ENCODE data around the gene FASTKD1. TPM values are rescaled to one million over a fixed set of nuclear protein-coding genes. Genes with fewer than 3 reads are reported as not detected.
A peak's percentile ranks its signal among the peaks of the same experiment; 100 is the strongest.
"Not testable (repeated sequence)": the region's sequence is repeated elsewhere in the genome, so short reads cannot be mapped to it uniquely, and the experiment has no call there.

The FASTKD1 gene
- total RNA-seq, result 10 to 100 TPM; 25.8 to 31.8 TPM
- polyA plus RNA-seq, result 10 to 100 TPM; 12.4 to 17.4 TPM

DNA sequence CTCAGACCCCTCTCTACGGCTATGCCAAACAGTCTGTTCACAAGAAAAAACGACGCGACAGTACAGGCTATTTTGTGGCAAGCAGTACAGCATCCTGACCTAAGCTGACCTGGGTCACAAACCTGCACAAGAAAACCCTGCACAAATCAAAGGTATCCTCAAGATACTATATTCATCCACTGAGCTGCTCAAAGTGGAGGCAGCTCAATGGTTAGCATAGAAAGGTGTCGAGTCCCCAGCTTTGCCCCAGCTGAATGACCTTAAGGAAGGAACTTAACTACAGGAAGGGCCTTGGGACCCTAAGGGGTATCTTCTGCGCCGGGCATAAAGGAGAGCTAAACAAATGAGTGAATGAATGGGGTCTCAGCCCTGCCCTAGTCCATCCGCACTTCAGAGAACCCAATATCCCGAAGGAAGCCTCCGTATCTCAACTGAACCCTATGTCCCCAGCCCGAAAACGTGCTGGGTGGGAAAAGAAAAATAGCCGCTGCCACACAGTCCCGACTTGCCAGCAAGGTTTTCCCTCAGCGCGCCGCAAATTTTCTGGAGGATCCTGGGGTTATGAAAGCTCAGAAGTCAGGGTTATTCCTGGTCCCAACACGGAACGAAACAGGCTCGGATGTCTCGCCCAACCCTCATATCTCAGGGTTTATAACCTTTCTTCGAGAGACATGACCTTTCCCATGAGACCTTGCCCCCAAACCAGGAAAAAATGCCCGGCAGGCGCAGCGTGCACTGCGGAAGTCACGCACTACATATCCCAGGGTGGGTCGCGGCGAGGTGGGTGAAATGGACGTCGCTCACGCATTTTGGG, at the start of gene FASTKD1:
TSS of gene FASTKD1 (minus strand) at position 706 of the 814 bp plus-strand sequence. CDS start 1,836 bp downstream, outside the sequence.
- peak; percentile 78 to 90 (median 82) for DNase-seq
- peaks cover 12% of the 10 kb centered on the region for H3K4me1 ChIP-seq (ENCODE audit: insufficient read depth, low read length)
- Mint-ChIP-seq H3K4me1 (peaks cover 14 to 32% (median 25%) of the 10 kb centered on the region in 4 donors), H3K27ac (peak within 1 kb of the TSS; percentile 87 to 98 (median 95)), H3K9me3 (no peaks in the 10 kb centered on the region), H3K27me3 (peaks cover 2 to 3% of the 10 kb centered on the region in 2 donors), H3K36me3 (peaks cover 0 to 11% of the 10 kb centered on the region in 2 donors), H3K4me3 (peak within 1 kb of the TSS; percentile 95 to 99 (median 97))
- peak within 1 kb of the TSS; percentile 38 to 80 for H3K4me3 ChIP-seq (ENCODE audit: low read length in 2 of 2)
- H3K27ac ChIP-seq (ENCODE audit: low read depth, low read length), result peak within 1 kb of the TSS; percentile 82
- no peaks in the 10 kb centered on the region for H3K36me3 ChIP-seq (ENCODE audit: insufficient read depth, low read length)
- no peaks in the 10 kb centered on the region for H3K27me3 ChIP-seq (ENCODE audit: insufficient read depth, low read length)
- ChIA-PET POLR2A (ENCODE audit: partially characterized antibody) (interaction anchor here (0.6 to 4.0 kb wide), 8 partner anchors 8 to 225 kb away, joined by 3 to 41 read pairs (median 4); partner anchors contain the start of genes BBS5, PPIG and SSB), CTCF (ENCODE audit: partially characterized antibody) (interaction anchor here (0.9 to 1.9 kb wide), 5 partner anchors 9 to 251 kb away, joined by 3 to 10 read pairs (median 5); partner anchors contain the start of genes METTL5 and PPIG)
- intact Hi-C loops (cut with micrococcal nuclease), result loop anchor here (1.0 to 5.0 kb wide), 6 partner anchors 11 to 254 kb away; partner anchors contain the start of genes BBS5, CFAP210, PHOSPHO2 and PPIG
- H3K9me3 ChIP-seq (ENCODE audit: control insufficient read depth in 1 of 2, low read length in 2 of 2), result no peaks in the 10 kb centered on the region

DNA sequence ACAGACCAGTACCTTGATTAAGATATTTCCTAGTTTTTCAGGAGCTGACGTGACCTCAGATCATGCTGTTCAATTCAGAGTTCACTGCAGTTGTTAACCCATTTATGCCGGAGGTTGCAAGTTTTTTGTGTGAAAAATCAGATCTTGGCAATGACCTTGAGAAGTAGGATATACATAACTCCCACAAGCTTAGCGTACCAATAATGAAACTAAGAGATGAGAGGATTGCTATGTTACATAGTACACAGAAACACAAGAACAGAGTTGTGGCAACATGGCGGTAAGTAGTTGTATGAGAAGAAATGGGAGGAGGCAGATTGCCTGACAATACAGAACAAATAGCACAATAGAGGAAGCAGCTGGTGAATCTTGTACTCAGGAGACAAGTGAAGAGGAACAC, 49.6 kb upstream of the FASTKD1 start:
- intact Hi-C loops (cut with micrococcal nuclease), result no loop called here
- H3K36me3 ChIP-seq (ENCODE audit: insufficient read depth, low read length), result peaks cover 23% of the 10 kb centered on the region
- H3K27ac ChIP-seq (ENCODE audit: low read depth, low read length), result no peak overlapping the region
- H3K27ac Mint-ChIP-seq, result no peak overlapping the region
- peaks cover 6 to 32% (median 21%) of the 10 kb centered on the region in 4 donors for H3K4me1 Mint-ChIP-seq
- DNase-seq, result no peak
- ChIA-PET POLR2A (ENCODE audit: partially characterized antibody) (no interaction called here), CTCF (ENCODE audit: partially characterized antibody) (no interaction called here)
- no peaks in the 10 kb centered on the region for H3K27me3 Mint-ChIP-seq
- no peaks in the 10 kb centered on the region for H3K9me3 Mint-ChIP-seq
- H3K4me3 ChIP-seq (ENCODE audit: low read length in 2 of 2), result no peak overlapping the region
- H3K9me3 ChIP-seq (ENCODE audit: control insufficient read depth in 1 of 2, low read length in 2 of 2), result no peaks in the 10 kb centered on the region
- H3K4me1 ChIP-seq (ENCODE audit: insufficient read depth, low read length), result no peaks in the 10 kb centered on the region
- H3K4me3 Mint-ChIP-seq, result no peak overlapping the region
- H3K27me3 ChIP-seq (ENCODE audit: insufficient read depth, low read length), result no peaks in the 10 kb centered on the region
- H3K36me3 Mint-ChIP-seq, result peaks cover 47 to 70% of the 10 kb centered on the region in 2 donors

DNA sequence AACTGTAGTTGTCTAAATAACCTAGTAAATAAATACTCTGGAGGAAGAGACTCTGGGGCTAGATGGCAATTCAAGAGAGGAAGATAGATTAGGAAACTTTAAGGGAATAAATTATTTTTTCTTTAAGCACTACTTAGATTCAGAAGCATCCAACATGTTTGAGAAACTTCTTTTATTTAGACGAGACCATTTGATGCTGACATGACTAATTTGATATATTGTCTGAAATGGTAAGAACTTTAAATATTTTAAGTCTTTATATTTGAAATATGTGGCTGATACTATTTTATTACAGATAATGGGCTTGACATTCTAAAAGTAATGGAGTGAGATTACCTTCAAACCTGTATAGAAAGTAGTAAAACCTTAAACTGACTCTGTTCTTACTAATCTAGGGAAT, 46.8 kb upstream of the FASTKD1 start:
- no peak overlapping the region for H3K4me3 ChIP-seq (ENCODE audit: low read length in 2 of 2)
- Mint-ChIP-seq H3K27me3 (no peaks in the 10 kb centered on the region), H3K9me3 (peaks cover 0 to 3% (median 0%) of the 10 kb centered on the region in 8 donors), H3K36me3 (peaks cover 68 to 76% of the 10 kb centered on the region in 2 donors), H3K27ac (peak overlapping the region in 1 of 7 donors; percentile 3), H3K4me1 (peaks cover 10 to 41% (median 34%) of the 10 kb centered on the region in 4 donors), H3K4me3 (no peak overlapping the region)
- H3K36me3 ChIP-seq (ENCODE audit: insufficient read depth, low read length), result peaks cover 25% of the 10 kb centered on the region
- POLR2A ChIA-PET (ENCODE audit: partially characterized antibody), result no interaction called here
- DNase-seq, result no peak
- CTCF ChIA-PET (ENCODE audit: partially characterized antibody), result no interaction called here
- intact Hi-C loops (cut with micrococcal nuclease), result no loop called here
- H3K27ac ChIP-seq (ENCODE audit: low read depth, low read length), result no peak overlapping the region
- H3K4me1 ChIP-seq (ENCODE audit: insufficient read depth, low read length), result no peaks in the 10 kb centered on the region
- no peaks in the 10 kb centered on the region for H3K9me3 ChIP-seq (ENCODE audit: control insufficient read depth in 1 of 2, low read length in 2 of 2)
- no peaks in the 10 kb centered on the region for H3K27me3 ChIP-seq (ENCODE audit: insufficient read depth, low read length)

DNA sequence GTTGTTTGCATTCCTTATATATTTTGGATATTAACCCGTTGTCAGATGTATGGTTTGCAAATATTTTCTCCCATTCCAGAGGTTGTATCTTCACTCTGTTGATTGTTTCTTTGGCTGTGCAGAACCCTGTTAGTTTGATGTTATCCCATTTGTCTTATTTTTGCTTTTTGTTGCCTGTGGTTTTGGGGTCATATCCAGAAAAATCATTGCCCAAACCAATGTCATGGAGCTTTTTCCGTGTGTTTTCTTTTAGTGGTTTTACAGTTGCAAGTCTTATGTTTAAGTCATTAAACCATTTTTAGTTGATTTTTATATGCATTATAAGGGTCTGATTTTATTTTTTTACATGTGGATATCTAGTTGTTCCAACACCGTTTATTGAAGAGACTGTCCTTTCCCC, 46.3 kb upstream of the FASTKD1 start:
- POLR2A ChIA-PET (ENCODE audit: partially characterized antibody), result no interaction called here
- DNase-seq, result no peak
- Mint-ChIP-seq H3K36me3 (peaks cover 68 to 77% of the 10 kb centered on the region in 2 donors), H3K4me1 (peaks cover 10 to 41% (median 34%) of the 10 kb centered on the region in 4 donors), H3K27me3 (no peaks in the 10 kb centered on the region), H3K9me3 (peaks cover 0 to 3% (median 0%) of the 10 kb centered on the region in 8 donors), H3K4me3 (no peak overlapping the region), H3K27ac (no peak overlapping the region)
- no peaks in the 10 kb centered on the region for H3K4me1 ChIP-seq (ENCODE audit: insufficient read depth, low read length)
- no peaks in the 10 kb centered on the region for H3K27me3 ChIP-seq (ENCODE audit: insufficient read depth, low read length)
- CTCF ChIA-PET (ENCODE audit: partially characterized antibody), result no interaction called here
- no peaks in the 10 kb centered on the region for H3K9me3 ChIP-seq (ENCODE audit: control insufficient read depth in 1 of 2, low read length in 2 of 2)
- no peak overlapping the region for H3K4me3 ChIP-seq (ENCODE audit: low read length in 2 of 2)
- intact Hi-C loops (cut with micrococcal nuclease), result no loop called here
- peaks cover 31% of the 10 kb centered on the region for H3K36me3 ChIP-seq (ENCODE audit: insufficient read depth, low read length)
- H3K27ac ChIP-seq (ENCODE audit: low read depth, low read length), result no peak overlapping the region

GRCh38 chr2:169615982-169616381, 42.3 kb upstream of the FASTKD1 start:
- H3K4me3 ChIP-seq (ENCODE audit: low read length in 2 of 2); H3K27me3 Mint-ChIP-seq; DNase-seq; H3K9me3 ChIP-seq (ENCODE audit: control insufficient read depth in 1 of 2, low read length in 2 of 2); H3K4me1 ChIP-seq (ENCODE audit: insufficient read depth, low read length); H3K27ac ChIP-seq (ENCODE audit: low read depth, low read length); H3K4me3 Mint-ChIP-seq; POLR2A ChIA-PET (ENCODE audit: partially characterized antibody); intact Hi-C loops (cut with micrococcal nuclease); CTCF ChIA-PET (ENCODE audit: partially characterized antibody); H3K9me3 Mint-ChIP-seq; H3K27me3 ChIP-seq (ENCODE audit: insufficient read depth, low read length): not testable (repeated sequence)
- Mint-ChIP-seq H3K27ac (peak overlapping the region in 1 of 7 donors; percentile 19), H3K36me3 (peaks cover 84 to 85% of the 10 kb centered on the region in 2 donors), H3K4me1 (peaks cover 8 to 36% (median 30%) of the 10 kb centered on the region in 4 donors)
- peaks cover 33% of the 10 kb centered on the region for H3K36me3 ChIP-seq (ENCODE audit: insufficient read depth, low read length)

DNA sequence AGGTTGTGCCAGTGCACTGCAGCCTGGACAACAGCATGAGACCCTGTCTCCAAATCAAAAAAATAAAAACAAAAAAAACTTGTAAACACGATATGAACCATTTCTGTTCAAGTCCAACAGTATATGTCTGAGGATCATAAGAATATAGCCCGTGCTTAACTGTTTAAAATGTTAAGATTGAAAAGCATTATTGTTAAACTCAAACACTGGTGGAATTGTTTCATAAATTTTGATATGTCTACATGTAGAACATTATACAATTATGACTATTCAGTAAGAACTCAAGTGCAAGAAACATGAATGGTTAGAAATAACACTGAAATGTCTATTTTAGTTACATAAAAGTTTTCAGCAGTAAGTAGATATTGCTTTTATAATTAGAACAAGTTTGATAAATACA, 40.2 kb upstream of the FASTKD1 start:
- H3K36me3 Mint-ChIP-seq, result peaks cover 88 to 90% of the 10 kb centered on the region in 2 donors
- H3K27me3 ChIP-seq (ENCODE audit: insufficient read depth, low read length), result no peaks in the 10 kb centered on the region
- peaks cover 47% of the 10 kb centered on the region for H3K36me3 ChIP-seq (ENCODE audit: insufficient read depth, low read length)
- no peak overlapping the region for H3K27ac ChIP-seq (ENCODE audit: low read depth, low read length)
- H3K4me1 Mint-ChIP-seq, result peaks cover 8 to 21% (median 18%) of the 10 kb centered on the region in 4 donors
- H3K27me3 Mint-ChIP-seq, result no peaks in the 10 kb centered on the region
- no peak overlapping the region for H3K27ac Mint-ChIP-seq
- intact Hi-C loops (cut with micrococcal nuclease), result no loop called here
- H3K4me3 Mint-ChIP-seq, result no peak overlapping the region
- POLR2A ChIA-PET (ENCODE audit: partially characterized antibody), result no interaction called here
- peaks cover 0 to 3% (median 0%) of the 10 kb centered on the region in 8 donors for H3K9me3 Mint-ChIP-seq
- H3K4me1 ChIP-seq (ENCODE audit: insufficient read depth, low read length), result no peaks in the 10 kb centered on the region
- H3K9me3 ChIP-seq (ENCODE audit: control insufficient read depth in 1 of 2, low read length in 2 of 2), result no peaks in the 10 kb centered on the region
- no peak overlapping the region for H3K4me3 ChIP-seq (ENCODE audit: low read length in 2 of 2)
- CTCF ChIA-PET (ENCODE audit: partially characterized antibody), result no interaction called here
- no peak for DNase-seq

GRCh38 chr2:169609264-169609663, 35.6 kb upstream of the FASTKD1 start:
- POLR2A ChIA-PET (ENCODE audit: partially characterized antibody), result no interaction called here
- Mint-ChIP-seq H3K27me3 (no peaks in the 10 kb centered on the region), H3K4me1 (peaks cover 0 to 4% (median 1%) of the 10 kb centered on the region in 4 donors), H3K36me3 (peaks cover 65 to 66% of the 10 kb centered on the region in 2 donors), H3K27ac (peak overlapping the region in 1 of 7 donors; percentile 14), H3K4me3 (no peak overlapping the region), H3K9me3 (no peaks in the 10 kb centered on the region)
- no peak for DNase-seq
- no peaks in the 10 kb centered on the region for H3K9me3 ChIP-seq (ENCODE audit: control insufficient read depth in 1 of 2, low read length in 2 of 2)
- H3K36me3 ChIP-seq (ENCODE audit: insufficient read depth, low read length), result peaks cover 46% of the 10 kb centered on the region
- H3K27me3 ChIP-seq (ENCODE audit: insufficient read depth, low read length), result no peaks in the 10 kb centered on the region
- H3K4me1 ChIP-seq (ENCODE audit: insufficient read depth, low read length), result no peaks in the 10 kb centered on the region
- CTCF ChIA-PET (ENCODE audit: partially characterized antibody), result no interaction called here
- intact Hi-C loops (cut with micrococcal nuclease), result no loop called here
- H3K4me3 ChIP-seq (ENCODE audit: low read length in 2 of 2), result no peak overlapping the region
- H3K27ac ChIP-seq (ENCODE audit: low read depth, low read length), result no peak overlapping the region

Measured in CD4-positive, alpha-beta memory T cell (primary cell).